Omental fat pad (tissue), 4 donors: ENCODE data around the gene TRIM24. TPM values are rescaled to one million over a fixed set of nuclear protein-coding genes. Genes with fewer than 3 reads are reported as not detected.

Experiments used
- ATAC-seq: fragments of 150-250 bp; one replicate; pipeline ENCODE4 v1.9.1; 2016; ENCODE audit warnings: mild to moderate bottlenecking, moderate library complexity; ENCODE audit not compliant: low FRiP score
- DNase-seq: peaks from one replicate; pipeline ENCODE4 v3.0.0-alpha.2; 2019; ENCODE audit warnings: low spot score
- total RNA-seq, 4 donors: library from RNA; depleted of rRNA; stranded (reverse); fragments of >200 nt; gene quantifications; one replicate each; pipeline ENCODE4 v1.1.0, GENCODE V29; 2016
- TF ChIP-seq, protein P1 (sequence below), 3 donors: fragments of 450-650 bp; IDR thresholded peaks; one replicate each; pipeline ENCODE4 v1.5.1; 2016 to 2017; ENCODE audit warnings: antibody characterized with exemption in 3 of 3, mild to moderate bottlenecking in 3 of 3, moderate library complexity in 2 of 3

TRIM24 gene
- total RNA-seq, 4 donors from 2014 or later: 9.2 to 20.6 (median 11.4) TPM

DNA sequence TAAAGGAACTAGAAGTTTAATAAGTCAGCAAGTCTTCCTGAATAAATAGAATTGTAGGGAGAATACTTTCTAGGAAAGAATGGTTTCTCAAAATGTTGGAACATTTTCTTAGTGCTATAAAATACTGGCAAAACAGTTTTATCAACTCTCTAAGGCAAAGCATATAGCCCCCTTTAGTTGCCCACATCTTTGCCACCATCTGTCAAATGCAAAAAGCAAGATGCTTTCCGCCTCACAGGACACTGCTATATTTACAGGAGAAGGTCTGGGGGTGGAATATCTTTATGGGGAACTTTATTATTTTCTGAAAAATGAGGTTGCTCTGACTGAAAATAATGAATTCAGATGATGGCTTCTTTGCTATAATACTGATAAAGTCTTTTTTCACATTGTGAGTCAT, 162.8 kb downstream of the TRIM24 start:
- DNase-seq: no peak
- TF ChIP-seq, protein P1, sequence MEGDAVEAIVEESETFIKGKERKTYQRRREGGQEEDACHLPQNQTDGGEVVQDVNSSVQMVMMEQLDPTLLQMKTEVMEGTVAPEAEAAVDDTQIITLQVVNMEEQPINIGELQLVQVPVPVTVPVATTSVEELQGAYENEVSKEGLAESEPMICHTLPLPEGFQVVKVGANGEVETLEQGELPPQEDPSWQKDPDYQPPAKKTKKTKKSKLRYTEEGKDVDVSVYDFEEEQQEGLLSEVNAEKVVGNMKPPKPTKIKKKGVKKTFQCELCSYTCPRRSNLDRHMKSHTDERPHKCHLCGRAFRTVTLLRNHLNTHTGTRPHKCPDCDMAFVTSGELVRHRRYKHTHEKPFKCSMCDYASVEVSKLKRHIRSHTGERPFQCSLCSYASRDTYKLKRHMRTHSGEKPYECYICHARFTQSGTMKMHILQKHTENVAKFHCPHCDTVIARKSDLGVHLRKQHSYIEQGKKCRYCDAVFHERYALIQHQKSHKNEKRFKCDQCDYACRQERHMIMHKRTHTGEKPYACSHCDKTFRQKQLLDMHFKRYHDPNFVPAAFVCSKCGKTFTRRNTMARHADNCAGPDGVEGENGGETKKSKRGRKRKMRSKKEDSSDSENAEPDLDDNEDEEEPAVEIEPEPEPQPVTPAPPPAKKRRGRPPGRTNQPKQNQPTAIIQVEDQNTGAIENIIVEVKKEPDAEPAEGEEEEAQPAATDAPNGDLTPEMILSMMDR (IDR thresholded peaks at IDR 0.05): no peak
- ATAC-seq: no peak

DNA sequence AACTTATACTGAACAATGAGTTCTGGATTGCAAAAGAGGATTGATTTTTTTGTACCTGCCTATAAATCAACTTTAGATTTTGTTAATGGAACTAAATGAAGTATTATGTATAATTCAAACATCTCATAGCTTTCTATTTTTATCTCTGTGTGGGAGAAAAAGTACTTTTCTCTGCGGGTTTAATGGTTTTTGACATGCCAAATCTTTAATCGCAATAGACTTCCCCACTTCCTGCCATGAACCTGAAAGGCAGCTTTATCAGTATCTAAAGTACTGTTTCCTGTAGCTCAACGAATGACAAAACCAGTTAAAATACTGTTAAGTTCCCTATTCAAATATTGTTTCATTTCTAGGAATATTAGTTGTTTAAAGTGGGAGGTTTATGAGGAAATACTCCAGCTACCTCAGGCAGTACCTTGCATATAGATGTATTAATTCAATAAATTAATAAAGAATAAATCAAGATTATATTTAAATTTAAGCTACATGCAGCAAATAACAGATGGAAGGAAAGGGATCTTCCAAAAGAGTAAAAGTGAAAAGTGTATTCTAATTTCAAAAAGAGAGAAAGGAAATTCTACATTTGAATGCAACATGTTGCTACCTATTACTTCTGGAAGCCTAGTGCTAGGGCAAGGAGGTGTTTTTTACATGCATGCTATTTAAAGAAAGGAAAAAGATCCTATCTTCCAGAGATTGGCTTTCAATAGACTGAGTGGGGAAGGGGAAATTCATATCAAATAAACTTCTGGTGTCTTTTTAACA, 165.2 kb downstream of the TRIM24 start:
- DNase-seq: no peak
- TF ChIP-seq, protein P1 (IDR thresholded peaks at IDR 0.05): no peak
- no peak for ATAC-seq

DNA sequence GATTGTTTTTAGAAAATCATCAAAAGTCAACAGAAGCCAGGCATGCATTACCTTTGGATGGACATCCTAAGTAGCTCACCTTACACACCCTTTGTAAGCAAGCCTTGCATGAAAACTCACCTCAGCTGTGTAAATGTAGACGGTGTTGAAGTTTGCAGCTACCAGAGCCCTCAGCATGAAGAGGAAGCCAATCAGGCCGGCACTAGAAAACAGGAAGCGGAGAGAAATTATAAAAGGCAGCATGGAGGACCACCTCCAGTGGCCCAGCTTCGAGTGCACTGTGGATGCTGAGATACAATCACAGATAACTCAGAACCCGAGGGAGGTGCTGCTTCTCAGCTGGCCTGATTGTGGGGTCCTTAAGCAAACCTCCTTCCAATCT, 165.8 kb downstream of the TRIM24 start:
- no peak for DNase-seq
- no peak for ATAC-seq
- TF ChIP-seq, protein P1 (IDR thresholded peaks at IDR 0.05): no peak

DNA sequence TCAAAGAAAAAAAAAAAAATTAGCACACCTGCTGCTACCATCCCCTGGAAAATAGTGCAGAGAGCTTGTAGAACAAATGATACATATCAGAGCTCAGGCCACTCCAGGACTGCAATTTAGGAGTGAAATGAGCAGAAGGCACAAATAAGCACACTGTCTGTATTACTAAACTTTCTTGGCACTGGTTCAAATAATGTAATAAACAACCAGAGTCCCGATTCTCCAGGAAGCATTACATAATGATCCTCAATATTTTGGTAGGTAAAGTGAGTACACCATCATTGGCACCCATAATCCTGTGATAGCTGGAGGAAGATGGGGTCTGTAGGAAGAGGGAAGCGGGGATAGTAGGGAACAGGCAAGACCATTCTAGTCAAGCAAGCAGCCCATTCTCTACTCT, 166.8 kb downstream of the TRIM24 start:
- DNase-seq (no peak), ATAC-seq (no peak)
- TF ChIP-seq, protein P1 (IDR thresholded peaks at IDR 0.05): no peak

DNA sequence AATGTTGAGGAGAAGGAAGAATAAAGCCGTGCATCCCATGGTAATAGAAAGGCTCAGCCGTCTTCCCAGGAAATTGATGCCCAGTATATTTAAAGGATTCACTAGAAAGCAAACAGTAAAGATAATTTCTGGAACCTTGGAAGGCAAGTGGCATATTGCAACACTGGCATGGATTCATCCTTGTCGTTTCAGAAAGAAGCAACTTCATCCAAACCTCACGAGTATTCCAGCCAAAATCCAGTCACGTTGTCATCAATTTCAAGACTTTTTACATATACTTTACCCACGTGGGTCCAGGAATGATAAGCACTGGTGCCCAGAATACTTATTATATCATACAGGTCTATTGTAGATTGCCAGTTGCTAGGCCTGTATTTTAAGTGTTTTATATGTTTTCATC, 167.3 kb downstream of the TRIM24 start:
- TF ChIP-seq, protein P1 (IDR thresholded peaks at IDR 0.05): no peak
- DNase-seq (no peak), ATAC-seq (no peak)

DNA sequence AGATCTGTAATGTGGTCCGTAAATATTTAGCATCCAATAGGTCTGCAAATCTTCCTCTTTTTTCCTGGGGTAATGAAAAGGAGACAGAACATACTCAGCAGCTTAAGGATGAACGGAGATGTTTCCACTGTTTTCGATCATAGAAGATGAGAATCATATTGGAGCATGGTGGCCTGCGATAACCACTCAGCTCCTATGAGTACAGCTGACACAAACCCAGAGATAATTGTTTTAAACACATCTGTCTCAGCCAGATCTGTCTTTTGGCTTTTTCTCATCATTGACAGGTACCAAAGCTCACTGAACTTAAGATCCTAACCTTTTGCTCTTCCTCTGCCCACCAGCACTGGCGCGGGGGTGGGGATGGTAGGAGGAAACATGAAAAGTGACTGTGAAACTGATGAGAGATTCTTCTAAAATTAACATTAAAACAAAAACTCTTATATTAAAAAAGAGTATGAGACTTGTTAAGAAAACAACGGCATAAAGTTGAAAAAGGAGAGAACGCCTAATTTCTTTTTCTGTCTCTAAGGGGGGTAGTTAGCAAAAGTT, 170.1 kb downstream of the TRIM24 start:
- no peak for DNase-seq
- ATAC-seq: no peak

More for the DNA sequence above, 170.1 kb downstream of the TRIM24 start:
- TF ChIP-seq, protein P1 (IDR thresholded peaks at IDR 0.05): no peak
